ENCODE results near the gene GPR160.

The GPR160 gene

GRCh38 chr3:170027233-170028102 lies 10.3 kb upstream of the GPR160 start:
- DNase-seq (ENCODE audit: low read depth) = no peak

- no peak for DNase-seq (ENCODE audit: low read depth)
Measured at GRCh38 chr3:170033489-170033888, 4.3 kb upstream of the GPR160 start.

GRCh38 chr3:170038434-170039110 lies 777 bp downstream of the GPR160 start:
- no peak for DNase-seq (ENCODE audit: low read depth)

DNA sequence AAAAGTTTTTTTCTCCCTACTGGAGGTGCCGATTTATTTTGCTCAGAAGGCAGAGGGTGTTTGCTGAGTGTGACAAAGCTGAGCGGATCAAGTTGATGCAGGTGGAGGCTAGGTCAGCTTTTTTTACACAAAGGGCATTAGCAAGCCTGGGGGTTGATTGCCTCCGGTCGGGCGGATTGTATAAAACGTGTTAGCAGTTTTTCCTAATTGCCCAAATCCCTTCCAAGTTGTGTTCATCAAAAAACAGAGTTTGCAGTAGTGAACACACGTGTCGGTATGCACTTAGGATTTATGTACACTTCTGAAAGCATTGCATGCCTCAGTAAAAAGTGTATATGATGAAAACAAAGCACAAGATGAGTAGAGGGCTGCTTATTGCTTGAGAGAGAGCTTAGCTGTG lies 2.6 kb downstream of the GPR160 start:
- DNase-seq (ENCODE audit: low read depth) = no peak

GRCh38 chr3:170043506-170043905 lies 5.7 kb downstream of the GPR160 start:
- no peak for DNase-seq (ENCODE audit: low read depth)

DNA sequence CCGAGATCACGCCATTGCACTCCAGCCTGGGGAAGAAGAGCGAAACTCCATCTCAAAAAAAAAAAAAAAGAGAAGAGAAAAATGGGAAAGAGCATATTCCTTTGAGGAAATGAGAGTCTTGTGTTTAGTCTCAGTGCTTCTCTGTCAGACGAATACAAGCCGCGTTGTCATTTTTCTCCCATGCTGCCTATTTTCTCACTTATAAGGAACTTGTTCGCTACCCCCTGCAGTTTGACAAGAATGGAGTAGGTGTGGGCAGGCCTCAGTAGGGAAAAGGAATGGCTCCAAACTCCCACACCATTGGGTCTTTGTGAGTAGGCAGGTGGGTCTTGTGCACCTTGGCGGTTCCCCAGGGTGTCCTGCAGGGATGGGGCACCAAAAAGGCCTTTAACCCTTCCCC lies 6.5 kb downstream of the GPR160 start:
- no peak for DNase-seq (ENCODE audit: low read depth)

- DNase-seq (ENCODE audit: low read depth) = no peak
Measured at GRCh38 chr3:170044795-170045244, 7.0 kb downstream of the GPR160 start.

GRCh38 chr3:170046269-170047132 lies 8.7 kb downstream of the GPR160 start:
- no peak for DNase-seq (ENCODE audit: low read depth)

- DNase-seq (ENCODE audit: low read depth) = no peak
Measured at GRCh38 chr3:170047133-170047404, 9.3 kb downstream of the GPR160 start.

DNA sequence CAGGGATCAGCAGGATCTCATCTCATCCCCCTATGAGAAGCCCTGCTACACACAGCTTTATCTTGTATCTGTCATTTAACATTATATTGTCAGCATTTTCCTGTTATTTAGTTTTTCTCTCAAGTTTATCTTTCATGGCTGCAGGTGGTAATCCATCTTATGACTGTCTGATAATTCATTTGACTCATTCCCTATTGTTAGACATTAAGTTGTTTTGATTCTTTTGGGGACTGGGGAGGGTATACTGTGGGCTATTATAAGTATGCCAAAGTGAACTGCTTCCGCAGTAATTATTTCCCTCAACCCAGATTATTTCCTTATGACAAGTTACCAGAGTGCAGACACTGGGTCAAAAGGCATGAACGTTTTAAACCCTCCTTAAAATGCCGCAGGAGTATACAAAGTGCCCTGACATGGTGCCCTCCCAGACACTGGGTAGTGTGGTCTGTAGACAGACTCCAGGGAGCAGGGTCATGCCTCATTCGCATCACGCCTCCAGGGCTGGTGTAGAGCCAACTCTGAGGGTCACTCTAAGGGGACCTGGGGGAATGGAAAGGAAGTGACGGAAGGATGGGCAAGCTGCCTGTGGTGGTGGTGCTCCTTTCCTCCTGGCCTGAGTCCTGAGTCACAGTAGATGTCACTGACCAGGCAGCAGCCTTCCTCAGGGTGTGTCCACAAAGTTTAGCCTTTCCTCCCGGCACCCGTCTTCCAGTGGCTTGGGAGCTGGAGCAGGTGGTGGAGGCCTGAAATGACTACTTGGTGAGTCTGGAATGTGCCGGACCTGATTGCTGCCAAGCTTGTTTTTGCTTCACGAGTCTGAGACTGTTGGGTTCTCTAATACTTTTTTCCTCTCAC lies 11.6 kb downstream of the GPR160 start:
- no peak for DNase-seq (ENCODE audit: low read depth)

GRCh38 chr3:170050753-170051152 lies 13.0 kb downstream of the GPR160 start:
- no peak for DNase-seq (ENCODE audit: low read depth)

- DNase-seq (ENCODE audit: low read depth) = no peak
Measured at GRCh38 chr3:170052398-170052797, 14.6 kb downstream of the GPR160 start.

DNA sequence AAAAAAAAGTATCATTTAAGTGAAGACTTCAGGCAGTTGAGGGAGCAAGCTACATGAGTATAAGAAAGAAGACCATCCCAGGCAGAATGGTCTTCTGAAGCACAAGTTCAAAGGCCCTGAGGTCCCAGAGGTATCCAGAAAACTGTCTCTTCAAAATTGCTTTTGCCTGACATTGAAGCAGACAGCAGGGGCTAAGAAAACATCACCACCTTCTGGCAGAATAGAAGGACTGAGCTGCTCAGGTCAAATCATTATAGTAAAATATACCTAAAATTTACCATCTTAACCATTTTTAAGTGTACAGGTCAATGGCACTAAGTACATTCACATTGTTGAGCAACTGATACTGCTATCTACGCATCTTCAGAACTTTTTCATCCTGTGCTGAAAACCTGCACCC lies 16.4 kb downstream of the GPR160 start:
- no peak for DNase-seq (ENCODE audit: low read depth)

DNA sequence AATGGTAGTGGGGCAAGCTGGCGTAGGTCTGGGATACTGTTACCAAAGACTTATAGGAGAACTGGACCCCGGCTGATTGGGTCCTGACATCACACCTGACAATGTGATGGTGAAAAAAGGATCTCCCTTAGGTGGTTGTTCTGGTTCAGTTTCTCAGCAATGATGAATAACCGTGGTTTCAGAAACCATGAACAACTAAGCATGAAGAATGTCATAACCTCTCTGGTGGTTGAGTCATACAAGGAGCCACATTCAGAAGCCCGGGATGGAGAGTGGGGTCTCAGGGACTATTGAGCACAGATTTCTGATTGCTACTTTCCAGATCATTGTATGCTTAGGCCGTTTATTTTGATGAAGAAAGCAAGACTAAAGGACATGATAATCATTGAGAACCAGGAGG lies 17.4 kb downstream of the GPR160 start:
- DNase-seq (ENCODE audit: low read depth) = no peak

DNA sequence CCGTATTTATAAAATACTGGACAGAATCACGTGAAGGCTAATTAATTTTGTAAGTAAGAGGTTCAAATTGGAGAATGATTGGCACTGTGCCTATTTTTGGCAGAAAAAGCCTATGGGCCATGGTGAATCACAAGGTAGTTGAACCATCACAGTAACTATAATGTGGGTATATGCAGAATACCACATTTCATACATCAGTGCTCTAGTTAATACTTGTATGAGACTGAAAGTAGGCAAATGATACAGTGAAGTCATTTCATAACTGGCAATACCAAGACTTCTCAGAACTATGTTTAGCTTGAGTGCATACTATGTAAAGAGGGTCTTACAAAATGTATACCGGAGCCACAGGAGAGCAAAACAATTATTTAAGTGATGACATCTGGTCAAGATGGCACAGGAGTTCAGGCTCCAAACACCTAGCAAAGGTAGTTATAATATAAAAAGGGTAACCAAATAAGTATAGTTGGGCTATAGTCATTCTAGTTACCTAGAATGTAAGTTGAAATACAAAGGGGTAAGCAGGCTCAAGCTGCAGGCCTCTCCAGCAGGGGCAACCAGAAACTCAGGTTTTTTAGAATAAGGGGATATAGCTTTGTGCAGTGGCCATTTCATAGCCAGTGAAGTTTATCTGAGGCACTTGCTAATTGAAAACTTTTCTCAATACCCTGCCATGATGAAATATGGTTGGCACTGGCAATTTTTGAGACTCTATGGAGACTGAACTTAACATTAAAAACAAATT lies 19.1 kb downstream of the GPR160 start:
- DNase-seq (ENCODE audit: low read depth) = no peak

- DNase-seq (ENCODE audit: low read depth) = no peak
Measured at GRCh38 chr3:170057550-170057949, 19.8 kb downstream of the GPR160 start.

DNA sequence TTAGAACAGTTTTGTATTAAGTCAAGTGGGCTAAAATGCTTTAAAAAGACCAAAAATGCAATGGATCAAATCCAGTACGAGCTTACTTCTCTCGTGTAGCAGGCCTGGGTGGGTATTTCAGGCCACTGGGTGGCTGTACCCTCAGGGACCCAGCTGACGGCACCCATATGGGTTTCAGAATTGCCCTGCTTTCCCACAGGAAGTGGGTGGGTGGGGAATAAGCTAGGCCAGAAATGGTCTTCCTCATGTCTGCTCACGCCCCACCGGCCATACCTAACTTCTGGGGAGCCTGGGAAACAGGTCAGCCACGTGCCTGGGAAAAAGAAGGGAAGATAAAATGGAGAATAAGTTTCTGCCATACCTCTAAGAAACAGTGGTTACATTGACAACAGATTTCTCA lies 20.3 kb downstream of the GPR160 start:
- DNase-seq (ENCODE audit: low read depth) = no peak

- DNase-seq (ENCODE audit: low read depth) = no peak
Measured at GRCh38 chr3:170059447-170059846, 21.7 kb downstream of the GPR160 start.

DNA sequence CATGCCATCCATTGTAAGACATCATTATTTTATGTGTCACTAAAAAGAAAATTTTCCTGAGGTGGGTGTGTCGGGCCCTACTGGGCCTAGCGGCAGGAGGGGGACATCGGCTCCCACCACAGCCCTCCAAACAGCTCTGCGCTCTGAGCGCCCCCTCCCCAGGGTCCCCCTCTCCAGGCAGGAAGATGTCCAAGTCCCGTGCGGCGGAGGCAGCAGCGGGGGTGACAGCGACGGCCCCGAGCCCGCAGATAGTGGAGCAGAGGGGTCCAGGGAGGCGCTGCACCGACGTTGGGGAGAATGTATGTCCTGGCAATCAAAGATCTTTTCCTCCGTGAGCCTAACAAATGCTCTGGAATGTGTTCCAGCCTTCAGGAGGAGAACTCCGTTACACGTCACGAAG lies 24.3 kb downstream of the GPR160 start:
- DNase-seq (ENCODE audit: low read depth) = no peak

DNA sequence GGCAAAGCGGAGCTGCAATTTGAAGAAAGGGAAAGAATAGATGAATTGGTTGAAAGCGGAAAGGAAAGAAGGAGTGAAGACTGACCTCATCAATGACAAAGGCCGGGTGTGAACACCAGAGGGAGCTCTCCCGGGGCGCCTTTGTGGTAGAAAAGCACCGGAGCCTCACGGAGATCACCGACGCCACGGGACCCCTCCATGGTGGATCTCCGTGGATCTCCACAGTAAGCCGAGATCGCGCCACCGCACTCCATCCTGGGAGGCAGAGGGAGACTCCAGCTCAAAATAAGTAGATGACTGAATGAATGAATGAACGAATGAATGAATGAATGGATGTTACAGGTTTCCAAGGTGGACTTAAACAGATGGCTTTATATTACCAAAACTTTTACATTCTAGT lies 25.0 kb downstream of the GPR160 start:
- DNase-seq (ENCODE audit: low read depth) = no peak

DNA sequence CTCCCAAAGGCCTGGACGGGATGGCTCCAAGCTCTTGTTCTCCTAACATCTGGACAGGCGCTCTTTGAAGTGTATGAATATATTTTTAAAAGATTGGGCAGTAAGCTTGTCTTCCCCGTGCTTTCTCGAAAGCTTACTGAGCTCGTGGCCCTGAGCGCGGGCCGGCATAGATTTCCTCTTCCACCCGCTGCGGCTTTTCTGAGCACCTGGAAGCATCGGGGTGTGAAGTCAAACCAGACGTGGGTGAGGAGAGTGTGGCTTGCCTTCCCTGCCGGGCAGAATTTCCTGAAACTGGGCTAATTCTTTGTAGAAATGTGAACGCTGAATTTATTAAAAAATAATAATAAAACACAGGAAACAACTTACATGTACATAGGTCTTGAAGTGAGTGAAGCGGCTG lies 25.9 kb downstream of the GPR160 start:
- no peak for DNase-seq (ENCODE audit: low read depth)
